Loucy (cell line): Measurements from ENCODE around the gene PDZD4.

ENCODE experiments used
- H2AFZ ChIP-seq: fragments of 200-600 bp; sonication (generic); 2 replicates; pipeline ENCODE4 v1.6.0; 2016; ENCODE audit warnings: antibody characterized with exemption, mild to moderate bottlenecking, low read length, moderate library complexity
- H3F3A ChIP-seq: fragments of 200-600 bp; 2 replicates; pipeline ENCODE4 v1.6.0; 2016; ENCODE audit warnings: antibody characterized with exemption, low read depth, mild to moderate bottlenecking
- H3K27me3 ChIP-seq: fragments of 200-600 bp; sonication (generic); 2 replicates; pipeline ENCODE4 v1.6.1; 2014; ENCODE audit warnings: low read length, mild to moderate bottlenecking; ENCODE audit not compliant: insufficient read depth, poor library complexity, severe bottlenecking
- H3K36me3 ChIP-seq: fragments of 200-600 bp; sonication (generic); 2 replicates; pipeline ENCODE4 v1.6.1; 2016; ENCODE audit warnings: low read length; ENCODE audit not compliant: insufficient read depth
- H3K4me1 ChIP-seq: fragments of 200-600 bp; sonication (generic); 2 replicates; pipeline ENCODE4 v1.5.1; 2014; ENCODE audit warnings: low read length, mild to moderate bottlenecking; ENCODE audit not compliant: insufficient read depth, poor library complexity, severe bottlenecking
- H3K4me2 ChIP-seq: fragments of 200-600 bp; sonication (generic); 2 replicates; pipeline ENCODE4 v1.6.0; 2014; ENCODE audit warnings: antibody characterized with exemption, low read length, low read depth, mild to moderate bottlenecking; ENCODE audit not compliant: poor library complexity, severe bottlenecking
- H3K4me3 ChIP-seq: fragments of 200-600 bp; sonication (generic); 2 replicates; pipeline ENCODE4 v1.5.1; 2014; ENCODE audit warnings: low read length, mild to moderate bottlenecking, mixed read lengths; ENCODE audit not compliant: poor library complexity, severe bottlenecking
- H3K79me2 ChIP-seq: fragments of 200-600 bp; sonication (generic); 2 replicates; pipeline ENCODE4 v1.6.1; 2014; ENCODE audit warnings: low read length; ENCODE audit not compliant: insufficient read depth
- H3K9ac ChIP-seq: fragments of 200-600 bp; sonication (generic); 2 replicates; pipeline ENCODE4 v1.6.0; 2014; ENCODE audit warnings: mild to moderate bottlenecking, low read depth, low read length, moderate library complexity; ENCODE audit not compliant: poor library complexity, severe bottlenecking
- H3K9me2 ChIP-seq: fragments of 200-600 bp; sonication (generic); replicated peaks from 2 replicates; pipeline ENCODE4 v1.6.1; 2016; ENCODE audit warnings: low read depth, low read length, mixed read lengths
- H3K9me3 ChIP-seq: fragments of 200-600 bp; sonication (generic); 2 replicates; pipeline ENCODE4 v1.6.1; 2014; ENCODE audit warnings: mild to moderate bottlenecking, antibody characterized with exemption, low read length, low read depth; ENCODE audit not compliant: insufficient read depth
- H4K20me1 ChIP-seq: fragments of 200-600 bp; sonication (generic); 2 replicates; pipeline ENCODE4 v1.6.0; 2014; ENCODE audit warnings: antibody characterized with exemption, low read length, mild to moderate bottlenecking; ENCODE audit not compliant: insufficient read depth, poor library complexity, severe bottlenecking
- CTCF ChIP-seq: fragments of 200-600 bp; sonication (generic); conservative IDR thresholded peaks from 2 replicates; pipeline ENCODE4 v1.5.1; 2014; ENCODE audit warnings: mild to moderate bottlenecking, antibody characterized with exemption, low read length
- EZH2phosphoT487 ChIP-seq: fragments of 200-600 bp; IDR thresholded peaks from 2 replicates; pipeline ENCODE4 v1.6.1; 2018; ENCODE audit warnings: antibody characterized with exemption, mild to moderate bottlenecking, moderate library complexity, borderline replicate concordance

The PDZD4 gene

GRCh38 chrX:153812220-153812619 lies 18.1 kb downstream of the PDZD4 start:
- Histone ChIP-seq H3K9me3 (no peaks in the 10 kb centered on the region), H2AFZ (no peak overlapping the region), H3K4me1 (peaks cover 4% of the 10 kb centered on the region), H3K4me3 (no peak overlapping the region), H3K9ac (no peak overlapping the region), H3K36me3 (no peaks in the 10 kb centered on the region), H3K4me2 (no peak overlapping the region), H3F3A (no peaks in the 10 kb centered on the region), H3K79me2 (no peaks in the 10 kb centered on the region), H3K27me3 (no peaks in the 10 kb centered on the region), H4K20me1 (no peaks in the 10 kb centered on the region), H3K9me2 (no peaks in the 10 kb centered on the region)
- TF ChIP-seq CTCF = no peak
- TF ChIP-seq EZH2phosphoT487 = no peak

GRCh38 chrX:153807976-153808375 lies 22.4 kb downstream of the PDZD4 start:
- no peaks in the 10 kb centered on the region for H3K4me1 ChIP-seq
- no peaks in the 10 kb centered on the region for H3K27me3 ChIP-seq
- H3K36me3 ChIP-seq = no peaks in the 10 kb centered on the region
- no peak overlapping the region for H3K9ac ChIP-seq
- no peaks in the 10 kb centered on the region for H3K79me2 ChIP-seq
- TF ChIP-seq CTCF (no peak), EZH2phosphoT487 (no peak)
- H2AFZ ChIP-seq = no peak overlapping the region
- no peaks in the 10 kb centered on the region for H4K20me1 ChIP-seq
- no peak overlapping the region for H3K4me2 ChIP-seq
- H3F3A ChIP-seq = no peaks in the 10 kb centered on the region
- no peaks in the 10 kb centered on the region for H3K9me2 ChIP-seq
- no peaks in the 10 kb centered on the region for H3K9me3 ChIP-seq
- no peak overlapping the region for H3K4me3 ChIP-seq

GRCh38 chrX:153806999-153807575 lies 23.3 kb downstream of the PDZD4 start:
- Histone ChIP-seq H3K79me2 (no peaks in the 10 kb centered on the region), H3K4me1 (no peaks in the 10 kb centered on the region), H3K4me3 (no peak overlapping the region), H2AFZ (no peak overlapping the region), H4K20me1 (no peaks in the 10 kb centered on the region), H3K9me2 (no peaks in the 10 kb centered on the region), H3F3A (no peaks in the 10 kb centered on the region), H3K27me3 (no peaks in the 10 kb centered on the region), H3K36me3 (no peaks in the 10 kb centered on the region), H3K9me3 (no peaks in the 10 kb centered on the region), H3K4me2 (no peak overlapping the region), H3K9ac (no peak overlapping the region)
- no peak for TF ChIP-seq EZH2phosphoT487
- TF ChIP-seq CTCF = no peak
